MM.1S (cell line): ENCODE data around the gene LILRB1.

Experiments used
- DNase-seq: peaks from one replicate; pipeline ENCODE4 v3.0.0-alpha.2; 2015
- H2AFZ ChIP-seq: fragments of 300-600 bp; sonication (generic); 2 replicates; pipeline ENCODE4 v1.6.0; 2016; ENCODE audit warnings: antibody characterized with exemption, low read length
- H3F3A ChIP-seq: fragments of 300-600 bp; sonication (generic); 2 replicates; pipeline ENCODE4 v1.6.1; 2016; ENCODE audit warnings: mild to moderate bottlenecking, antibody characterized with exemption, low read length, moderate library complexity, mixed read lengths; ENCODE audit not compliant: insufficient read depth
- H3K27ac ChIP-seq: fragments of 300-600 bp; sonication (generic); 2 replicates; pipeline ENCODE4 v1.5.1; 2016; ENCODE audit warnings: mild to moderate bottlenecking, low read length
- H3K27me3 ChIP-seq: fragments of 300-600 bp; sonication (generic); replicated peaks from 2 replicates; pipeline ENCODE4 v1.6.0; 2016; ENCODE audit warnings: low read length; ENCODE audit not compliant: insufficient read depth
- H3K36me3 ChIP-seq: fragments of 300-600 bp; sonication (generic); replicated peaks from 2 replicates; pipeline ENCODE4 v1.6.1; 2016; ENCODE audit warnings: mild to moderate bottlenecking, low read length, mixed read lengths; ENCODE audit not compliant: insufficient read depth
- H3K4me1 ChIP-seq: fragments of 300-600 bp; sonication (generic); 2 replicates; pipeline ENCODE4 v1.6.1; 2016; ENCODE audit warnings: low read length, mixed read lengths
- H3K4me2 ChIP-seq: fragments of 300-600 bp; sonication (generic); 2 replicates; pipeline ENCODE4 v1.6.0; 2016; ENCODE audit warnings: low read depth, low read length
- H3K4me3 ChIP-seq: fragments of 300-600 bp; sonication (generic); 2 replicates; pipeline ENCODE4 v1.5.1; 2016; ENCODE audit warnings: low read length, mixed read lengths
- H3K79me2 ChIP-seq: fragments of 300-600 bp; sonication (generic); 2 replicates; pipeline ENCODE4 v1.6.1; 2016; ENCODE audit warnings: mixed run types, low read length, mixed read lengths
- H3K9ac ChIP-seq: fragments of 300-600 bp; sonication (generic); 2 replicates; pipeline ENCODE4 v1.6.1; 2016; ENCODE audit warnings: low read length, mixed read lengths
- H3K9me2 ChIP-seq: fragments of 300-600 bp; sonication (generic); replicated peaks from 2 replicates; pipeline ENCODE4 v1.6.1; 2016; ENCODE audit warnings: mild to moderate bottlenecking, low read length, mixed read lengths; ENCODE audit not compliant: insufficient read depth
- H3K9me3 ChIP-seq: fragments of 300-600 bp; sonication (generic); replicated peaks from 2 replicates; pipeline ENCODE4 v1.6.1; 2016; ENCODE audit warnings: mild to moderate bottlenecking, low read length, mixed read lengths; ENCODE audit not compliant: insufficient read depth
- H4K20me1 ChIP-seq: fragments of 300-600 bp; sonication (generic); 2 replicates; pipeline ENCODE4 v1.6.1; 2016; ENCODE audit warnings: mild to moderate bottlenecking, low read length, moderate library complexity, mixed read lengths; ENCODE audit not compliant: insufficient read depth
- CTCF ChIP-seq: fragments of 300-600 bp; sonication (generic); IDR thresholded peaks from 2 replicates; pipeline ENCODE4 v1.5.1; 2016; ENCODE audit warnings: antibody characterized with exemption, low read length, mixed read lengths
- EZH2 ChIP-seq: fragments of 300-600 bp; sonication (generic); optimal IDR thresholded peaks from 2 replicates; pipeline ENCODE3; 2017; ENCODE audit warnings: low read depth, mild to moderate bottlenecking, antibody characterized with exemption, low read length, mixed read lengths
- EZH2phosphoT487 ChIP-seq: fragments of 300-600 bp; sonication (generic); IDR thresholded peaks from 2 replicates; pipeline ENCODE4 v1.6.1; 2018; ENCODE audit warnings: antibody characterized with exemption, low read length

Gene LILRB1

GRCh38 chr19:54650108-54650655, 19.9 kb downstream of the LILRB1 start:
- Histone ChIP-seq H3K9ac (no peak overlapping the region), H3K9me2 (no peaks in the 10 kb centered on the region), H3K4me1 (peaks cover 6% of the 10 kb centered on the region; the same call in 1 of the 2 replicates), H2AFZ (no peak overlapping the region), H3K4me2 (no peak overlapping the region), H3K27ac (no peak overlapping the region), H3K4me3 (no peak overlapping the region), H3K27me3 (peaks cover 53% of the 10 kb centered on the region), H4K20me1 (no peaks in the 10 kb centered on the region), H3K36me3 (no peaks in the 10 kb centered on the region), H3F3A (no peaks in the 10 kb centered on the region), H3K9me3 (no peaks in the 10 kb centered on the region), H3K79me2 (no peaks in the 10 kb centered on the region)
- TF ChIP-seq CTCF = no peak
- no peak for TF ChIP-seq EZH2
- no peak for TF ChIP-seq EZH2phosphoT487
- DNase-seq = no peak

GRCh38 chr19:54653181-54653809, 23.0 kb downstream of the LILRB1 start:
- Histone ChIP-seq H3K27me3 (peaks cover 27% of the 10 kb centered on the region), H3K36me3 (no peaks in the 10 kb centered on the region), H3K9me3 (no peaks in the 10 kb centered on the region), H3F3A (no peaks in the 10 kb centered on the region), H3K9me2 (no peaks in the 10 kb centered on the region), H3K4me3 (no peak overlapping the region), H3K4me2 (no peak overlapping the region), H2AFZ (no peak overlapping the region), H3K79me2 (no peaks in the 10 kb centered on the region), H3K4me1 (peaks cover 6% of the 10 kb centered on the region; the same call in 1 of the 2 replicates), H4K20me1 (no peaks in the 10 kb centered on the region), H3K27ac (no peak overlapping the region), H3K9ac (no peak overlapping the region)
- TF ChIP-seq EZH2 (no peak), CTCF (peak; percentile 60), EZH2phosphoT487 (no peak)
- peak; percentile 31 for DNase-seq

- Histone ChIP-seq H3K9me2 (no peaks in the 10 kb centered on the region), H3K9ac (no peak overlapping the region), H4K20me1 (no peaks in the 10 kb centered on the region), H3K9me3 (no peaks in the 10 kb centered on the region), H2AFZ (no peak overlapping the region), H3K79me2 (no peaks in the 10 kb centered on the region), H3K27ac (peak overlapping the region; percentile 20; the same call in 1 of the 2 replicates), H3F3A (no peaks in the 10 kb centered on the region), H3K4me3 (no peak overlapping the region), H3K27me3 (peaks cover 18% of the 10 kb centered on the region), H3K4me1 (peaks cover 6% of the 10 kb centered on the region; the same call in 1 of the 2 replicates), H3K36me3 (no peaks in the 10 kb centered on the region), H3K4me2 (no peak overlapping the region)
- DNase-seq = peak; percentile 74
- TF ChIP-seq CTCF (no peak), EZH2phosphoT487 (no peak), EZH2 (no peak)
These were observed 24.4 kb downstream of the LILRB1 start for GRCh38 chr19:54654447-54655321.
